Measurements from ENCODE around the gene ZNF407.

ZNF407 gene

DNA sequence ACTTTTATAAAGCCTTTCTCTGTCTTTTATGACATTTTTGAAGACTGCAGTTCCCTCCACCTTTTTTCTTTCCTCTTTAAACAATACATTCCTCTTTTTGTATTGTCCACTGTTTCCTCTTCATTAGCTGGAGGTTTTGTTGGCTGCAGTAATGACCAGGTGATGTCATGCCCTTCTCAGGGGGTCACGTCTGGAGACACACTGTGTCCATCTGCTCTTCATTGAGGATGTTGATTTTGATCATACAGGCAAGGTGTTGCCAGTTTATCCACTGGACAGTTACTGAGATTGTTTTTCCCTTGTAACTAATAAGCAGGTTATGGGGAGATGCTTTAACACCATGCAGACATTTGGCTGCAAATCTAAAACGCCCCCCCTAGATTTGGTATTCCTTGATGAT, 19.8 kb downstream of the ZNF407 start:
- no peak for DNase-seq (ENCODE audit: low read depth)
- TF ChIP-seq, protein P1, sequence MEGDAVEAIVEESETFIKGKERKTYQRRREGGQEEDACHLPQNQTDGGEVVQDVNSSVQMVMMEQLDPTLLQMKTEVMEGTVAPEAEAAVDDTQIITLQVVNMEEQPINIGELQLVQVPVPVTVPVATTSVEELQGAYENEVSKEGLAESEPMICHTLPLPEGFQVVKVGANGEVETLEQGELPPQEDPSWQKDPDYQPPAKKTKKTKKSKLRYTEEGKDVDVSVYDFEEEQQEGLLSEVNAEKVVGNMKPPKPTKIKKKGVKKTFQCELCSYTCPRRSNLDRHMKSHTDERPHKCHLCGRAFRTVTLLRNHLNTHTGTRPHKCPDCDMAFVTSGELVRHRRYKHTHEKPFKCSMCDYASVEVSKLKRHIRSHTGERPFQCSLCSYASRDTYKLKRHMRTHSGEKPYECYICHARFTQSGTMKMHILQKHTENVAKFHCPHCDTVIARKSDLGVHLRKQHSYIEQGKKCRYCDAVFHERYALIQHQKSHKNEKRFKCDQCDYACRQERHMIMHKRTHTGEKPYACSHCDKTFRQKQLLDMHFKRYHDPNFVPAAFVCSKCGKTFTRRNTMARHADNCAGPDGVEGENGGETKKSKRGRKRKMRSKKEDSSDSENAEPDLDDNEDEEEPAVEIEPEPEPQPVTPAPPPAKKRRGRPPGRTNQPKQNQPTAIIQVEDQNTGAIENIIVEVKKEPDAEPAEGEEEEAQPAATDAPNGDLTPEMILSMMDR (IDR thresholded peaks at IDR 0.05; ENCODE audit: low read depth, low read length, missing control alignments): no peak
- H3K4me3 ChIP-seq (ENCODE audit: low read depth, low read length): no peak overlapping the region
- in situ Hi-C loops (cut with HindIII; ENCODE audit: low sequenced_read_pairs): no loop called here

DNA sequence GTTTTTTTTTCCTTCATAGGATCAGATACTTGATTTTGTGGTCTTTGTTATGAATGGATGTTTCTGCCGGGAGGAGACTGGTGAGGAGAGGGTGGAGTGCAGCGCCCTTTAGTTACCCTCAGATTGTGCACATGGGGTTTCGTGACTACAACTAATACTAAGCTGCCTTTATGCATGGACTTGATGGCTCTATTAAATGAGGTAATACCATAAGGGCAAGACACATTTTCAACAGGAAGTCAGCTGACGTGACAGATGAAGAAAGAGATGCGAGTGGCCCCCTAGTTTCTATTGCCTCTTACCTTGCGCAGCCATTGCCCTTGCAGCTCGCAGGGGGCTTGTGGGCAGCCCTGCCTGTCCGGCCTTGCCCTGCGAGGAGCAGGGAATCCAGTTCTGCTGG, 24.4 kb downstream of the ZNF407 start:
- in situ Hi-C loops (cut with HindIII; ENCODE audit: low sequenced_read_pairs): no loop called here
- TF ChIP-seq, protein P1 (IDR thresholded peaks at IDR 0.05; ENCODE audit: low read depth, low read length, missing control alignments): no peak
- H3K4me3 ChIP-seq (ENCODE audit: low read depth, low read length): no peak overlapping the region
- DNase-seq (ENCODE audit: low read depth): no peak

DNA sequence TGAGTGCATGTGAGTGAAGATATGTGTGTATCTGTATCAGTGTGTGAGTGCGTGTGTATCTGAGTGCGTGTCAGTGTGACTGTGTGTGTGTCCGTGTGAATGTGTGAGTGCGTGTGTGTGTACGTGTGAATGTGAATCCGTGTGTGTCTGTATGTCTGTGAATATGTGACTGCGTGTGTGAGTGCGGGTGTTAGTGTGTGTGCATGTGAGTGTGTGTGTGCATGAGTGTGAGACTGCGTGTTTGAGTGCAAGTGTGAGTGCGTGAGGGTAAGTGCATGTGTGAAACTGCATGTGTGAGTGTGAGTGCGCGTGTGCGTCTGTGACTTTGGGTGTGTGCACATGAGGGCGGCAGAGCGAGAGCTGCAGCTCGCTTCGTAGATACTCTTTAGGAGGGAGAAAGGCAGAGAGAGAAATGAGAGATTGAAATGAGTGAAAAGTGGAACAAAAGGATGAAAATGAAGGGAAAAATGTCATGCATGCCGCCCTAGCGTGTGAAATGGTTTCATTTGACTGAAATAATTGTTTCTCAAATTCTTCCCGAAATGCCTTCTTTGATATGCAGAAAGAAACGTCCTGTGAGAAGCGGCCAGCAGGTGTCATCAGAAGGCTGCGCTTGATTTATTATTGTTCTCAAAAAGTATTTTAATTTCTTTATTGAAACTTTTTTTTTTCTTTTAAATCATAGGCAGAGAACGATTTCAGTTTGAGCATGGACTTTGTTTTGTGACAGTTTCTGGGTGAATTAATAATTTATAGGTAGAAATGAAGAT, 25.6 kb downstream of the ZNF407 start:
- no peak for DNase-seq (ENCODE audit: low read depth)
- no peak overlapping the region for H3K4me3 ChIP-seq (ENCODE audit: low read depth, low read length)
- in situ Hi-C loops (cut with HindIII; ENCODE audit: low sequenced_read_pairs): no loop called here
- TF ChIP-seq, protein P1 (IDR thresholded peaks at IDR 0.05; ENCODE audit: low read depth, low read length, missing control alignments): peak; percentile 51

DNA sequence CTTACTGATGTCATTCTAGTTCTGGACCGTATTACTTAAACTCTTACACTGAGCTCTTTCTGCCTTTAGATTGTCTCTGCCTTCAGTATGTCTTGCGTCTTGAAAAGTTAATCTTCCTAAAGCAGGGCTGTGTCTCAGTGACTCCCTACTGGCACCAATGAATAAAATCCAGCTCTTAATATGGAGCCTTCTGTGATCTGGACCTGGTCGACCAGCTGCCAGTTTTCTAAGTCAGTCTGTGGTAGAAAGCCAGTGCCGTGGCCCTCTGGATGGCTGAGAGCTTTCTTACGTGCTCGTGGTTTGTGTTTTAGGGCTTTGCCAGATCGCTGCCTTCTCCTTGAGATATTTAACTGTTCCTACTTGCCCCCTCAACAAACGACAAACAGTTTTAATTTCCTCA, 26.8 kb downstream of the ZNF407 start:
- TF ChIP-seq, protein P1 (IDR thresholded peaks at IDR 0.05; ENCODE audit: low read depth, low read length, missing control alignments): no peak
- in situ Hi-C loops (cut with HindIII; ENCODE audit: low sequenced_read_pairs): no loop called here
- DNase-seq (ENCODE audit: low read depth): no peak
- H3K4me3 ChIP-seq (ENCODE audit: low read depth, low read length): no peak overlapping the region

DNA sequence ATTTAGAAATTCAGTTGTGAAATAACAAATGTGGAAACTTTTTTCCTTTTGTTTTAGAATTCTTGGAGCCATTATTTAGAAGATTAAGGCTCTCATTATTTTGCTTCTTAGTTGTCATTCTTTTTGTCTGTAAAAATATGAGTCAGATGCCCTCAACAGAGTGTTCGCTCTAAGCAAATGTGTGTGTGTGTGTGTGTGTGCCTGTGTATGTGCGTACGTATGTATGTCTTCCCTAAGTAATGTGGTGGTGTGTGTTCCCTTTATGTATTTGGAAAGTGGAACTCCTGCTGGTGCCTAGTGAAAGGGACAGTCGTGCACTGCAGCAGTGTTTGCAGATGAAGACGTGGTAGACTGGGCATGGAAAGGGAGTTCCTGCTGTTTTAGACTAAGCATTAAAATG, 27.5 kb downstream of the ZNF407 start:
- in situ Hi-C loops (cut with HindIII; ENCODE audit: low sequenced_read_pairs): no loop called here
- DNase-seq (ENCODE audit: low read depth): no peak
- no peak overlapping the region for H3K4me3 ChIP-seq (ENCODE audit: low read depth, low read length)
- TF ChIP-seq, protein P1 (IDR thresholded peaks at IDR 0.05; ENCODE audit: low read depth, low read length, missing control alignments): no peak

DNA sequence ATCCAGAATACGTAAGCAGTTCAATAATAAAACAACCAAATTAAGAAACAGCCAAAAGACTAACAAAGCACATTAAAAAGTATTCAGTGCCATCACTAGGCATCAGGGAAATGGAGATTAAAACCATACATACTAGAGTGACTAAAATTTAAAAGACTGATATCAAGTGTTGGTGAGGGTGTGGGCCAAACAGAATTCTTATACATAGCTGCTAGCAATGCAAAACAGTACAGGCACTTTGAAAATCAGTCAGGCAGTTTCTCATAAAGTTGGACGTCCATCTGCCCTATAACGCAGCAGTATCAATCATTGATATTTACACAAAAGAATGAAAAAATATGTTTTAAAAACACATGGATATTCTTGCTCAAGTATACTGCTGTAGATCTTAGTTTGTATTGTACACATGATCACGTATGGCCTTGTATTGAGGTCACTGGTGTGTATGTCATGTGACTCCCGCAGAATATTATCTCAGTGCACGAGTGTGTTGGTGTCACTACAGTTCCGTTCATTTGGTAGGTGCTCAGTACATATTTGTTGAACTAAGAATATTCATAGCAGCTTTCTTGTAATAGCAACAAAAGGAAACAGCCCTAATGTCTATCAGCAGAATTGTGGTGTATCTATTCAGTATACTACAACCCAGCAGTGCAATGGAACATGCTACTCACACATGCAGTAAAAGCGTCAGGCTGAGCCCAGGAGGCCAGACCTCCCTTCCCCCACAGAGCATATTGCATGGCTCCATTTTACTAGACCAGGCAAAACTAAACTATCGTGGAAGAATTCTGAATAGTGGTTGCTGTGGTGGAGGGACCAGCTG, 28.6 kb downstream of the ZNF407 start:
- TF ChIP-seq, protein P1 (IDR thresholded peaks at IDR 0.05; ENCODE audit: low read depth, low read length, missing control alignments): no peak
- in situ Hi-C loops (cut with HindIII; ENCODE audit: low sequenced_read_pairs): no loop called here
- H3K4me3 ChIP-seq (ENCODE audit: low read depth, low read length): no peak overlapping the region
- DNase-seq (ENCODE audit: low read depth): no peak
